HUDEP-2 (cell line): ENCODE results near the gene CCDC178.

ENCODE experiments used
- DNase-seq, 76 experiments: peaks; one replicate each; lab custom pipeline; 2025; ENCODE audit not compliant: unreplicated experiment in 76 of 76; lab: John Stamatoyannopoulos, UW

CCDC178 gene

GRCh38 chr18:32891797-32892196, 548.7 kb downstream of the CCDC178 start:
- DNase-seq = no peak

GRCh38 chr18:32891130-32891529, 549.4 kb downstream of the CCDC178 start:
- no peak for DNase-seq

- no peak for DNase-seq
Measured at GRCh38 chr18:32889615-32890593, 550.6 kb downstream of the CCDC178 start.

GRCh38 chr18:32888306-32888705, 552.2 kb downstream of the CCDC178 start:
- no peak for DNase-seq
